Trophoblast cell (in vitro differentiated cells and primary cell): ENCODE measurements around the gene LLGL1.

Experiments
- DNase-seq, 2 donors: peaks; one replicate each; pipeline ENCODE4 v3.0.0-alpha.2; 2016
- H2AFZ ChIP-seq: 2 replicates; pipeline ENCODE4 v1.6.1; 2013; ENCODE audit warnings: low read length, moderate library complexity, mild to moderate bottlenecking; ENCODE audit not compliant: insufficient read depth, poor library complexity
- H2AK5ac ChIP-seq: 2 replicates; pipeline ENCODE4 v1.6.1; 2013; ENCODE audit warnings: mild to moderate bottlenecking, low read length
- H2BK120ac ChIP-seq: 2 replicates; pipeline ENCODE4 v1.6.1; 2013; ENCODE audit warnings: low read length, mild to moderate bottlenecking, moderate library complexity; ENCODE audit not compliant: insufficient read depth, poor library complexity
- H2BK12ac ChIP-seq: 2 replicates; pipeline ENCODE4 v1.6.1; 2013; ENCODE audit warnings: mild to moderate bottlenecking, low read length, moderate library complexity
- H2BK5ac ChIP-seq: 2 replicates; pipeline ENCODE4 v1.6.1; 2013; ENCODE audit warnings: low read length, low read depth, moderate library complexity, mild to moderate bottlenecking; ENCODE audit not compliant: poor library complexity
- H3K14ac ChIP-seq: 2 replicates; pipeline ENCODE4 v1.6.1; 2013; ENCODE audit warnings: mild to moderate bottlenecking, low read length
- H3K18ac ChIP-seq: 2 replicates; pipeline ENCODE4 v1.6.1; 2013; ENCODE audit warnings: mild to moderate bottlenecking, low read length
- H3K23ac ChIP-seq: 2 replicates; pipeline ENCODE4 v1.6.1; 2013; ENCODE audit warnings: low read length
- H3K27ac ChIP-seq: 2 replicates; pipeline ENCODE4 v1.5.1; 2013; ENCODE audit warnings: low read depth, mild to moderate bottlenecking, inconsistent platforms, low read length, moderate library complexity
- H3K27me3 ChIP-seq: 2 replicates; pipeline ENCODE4 v1.6.1; 2013; ENCODE audit warnings: inconsistent platforms, mild to moderate bottlenecking, low read length, moderate library complexity; ENCODE audit not compliant: insufficient read depth
- H3K36me3 ChIP-seq, 2 experiments: 1 replicate in 1 of 2; 2 replicates in 1 of 2; pipeline ENCODE4 v1.6.1; 2013; ENCODE audit warnings: low read length in 2 of 2, mild to moderate bottlenecking in 2 of 2, moderate library complexity in 1 of 2; ENCODE audit not compliant: insufficient read depth in 2 of 2, control insufficient read depth in 1 of 2
- H3K4ac ChIP-seq: 2 replicates; pipeline ENCODE4 v1.6.1; 2013; ENCODE audit warnings: low read depth, mild to moderate bottlenecking, low read length, moderate library complexity
- H3K4me1 ChIP-seq, 2 experiments: 1 replicate in 1 of 2; 2 replicates in 1 of 2; pipeline ENCODE4 v1.6.1; 2013; ENCODE audit warnings: low read length in 2 of 2, mild to moderate bottlenecking in 2 of 2, moderate library complexity in 1 of 2; ENCODE audit not compliant: insufficient read depth in 2 of 2, control insufficient read depth in 1 of 2
- H3K4me2 ChIP-seq: 2 replicates; pipeline ENCODE4 v1.6.1; 2013; ENCODE audit warnings: inconsistent platforms, mild to moderate bottlenecking, low read length, moderate library complexity
- H3K4me3 ChIP-seq: 2 replicates; pipeline ENCODE4 v1.5.1; 2013; ENCODE audit warnings: mild to moderate bottlenecking, low read depth, low read length, inconsistent platforms
- H3K79me1 ChIP-seq: one replicate; pipeline ENCODE4 v1.6.1; 2013; ENCODE audit warnings: low read length
- H3K79me2 ChIP-seq: 2 replicates; pipeline ENCODE4 v1.6.1; 2013; ENCODE audit warnings: low read length, mild to moderate bottlenecking; ENCODE audit not compliant: control insufficient read depth, insufficient read depth, poor library complexity
- H3K9ac ChIP-seq: 2 replicates; pipeline ENCODE4 v1.6.1; 2013; ENCODE audit warnings: mild to moderate bottlenecking, low read length
- H3K9me3 ChIP-seq: 2 replicates; pipeline ENCODE4 v1.6.1; 2013; ENCODE audit warnings: low read depth, mild to moderate bottlenecking, control low read depth, inconsistent platforms, low read length; ENCODE audit not compliant: insufficient read depth
- H4K12ac ChIP-seq: 2 replicates; pipeline ENCODE4 v1.6.1; 2013; ENCODE audit warnings: low read depth, mild to moderate bottlenecking, low read length, moderate library complexity
- H4K8ac ChIP-seq: 2 replicates; pipeline ENCODE4 v1.6.1; 2013; ENCODE audit warnings: low read depth, mild to moderate bottlenecking, low read length, moderate library complexity
- H4K91ac ChIP-seq: one replicate; pipeline ENCODE4 v1.6.1; 2013; ENCODE audit warnings: low read depth, mild to moderate bottlenecking, low read length, moderate library complexity
- WGBS: extraction: QIAGEN DNeasy Blood & Tissue Kit; methylation state at CpG from one replicate; pipeline ENCODE4 v1.1.7; 2013; ENCODE audit warnings: missing lambda C conversion rate; ENCODE audit not compliant: insufficient read length, insufficient coverage; ENCODE audit errors: extremely low coverage; 5-methylcytosine and 5-hydroxymethylcytosine counted together

The LLGL1 gene

GRCh38 chr17:18194804-18195203, 30.6 kb upstream of the LLGL1 start:
- Histone ChIP-seq H3K4ac (no peak overlapping the region), H3K4me3 (no peak overlapping the region), H3K4me2 (no peak overlapping the region), H3K9me3 (no peaks in the 10 kb centered on the region), H3K27ac (no peak overlapping the region), H2BK5ac (no peak overlapping the region), H3K27me3 (no peaks in the 10 kb centered on the region), H3K4me1 (peaks cover 3 to 10% of the 10 kb centered on the region in 2 experiments), H4K12ac (no peak overlapping the region), H3K14ac (no peak overlapping the region), H4K91ac (no peak overlapping the region), H3K9ac (no peak overlapping the region), H3K36me3 (peaks cover 43 to 50% of the 10 kb centered on the region in 2 experiments), H3K79me2 (peaks cover 5% of the 10 kb centered on the region), H2BK120ac (no peak overlapping the region), H2AFZ (no peak overlapping the region), H3K18ac (no peak overlapping the region), H4K8ac (no peak overlapping the region), H2BK12ac (no peak overlapping the region), H3K79me1 (no peaks in the 10 kb centered on the region), H2AK5ac (no peak overlapping the region), H3K23ac (no peak overlapping the region)
- DNase-seq = no peak
- no CpG with 5 or more reads among the region's 4 CpGs for WGBS

GRCh38 chr17:18195246-18195645, 30.2 kb upstream of the LLGL1 start:
- Histone ChIP-seq H3K23ac (no peak overlapping the region), H3K79me2 (peaks cover 3% of the 10 kb centered on the region), H3K27me3 (no peaks in the 10 kb centered on the region), H2AK5ac (no peak overlapping the region), H2BK120ac (no peak overlapping the region), H3K18ac (no peak overlapping the region), H4K8ac (no peak overlapping the region), H3K9me3 (no peaks in the 10 kb centered on the region), H4K91ac (no peak overlapping the region), H3K14ac (no peak overlapping the region), H4K12ac (no peak overlapping the region), H3K9ac (no peak overlapping the region), H3K36me3 (peaks cover 42 to 48% of the 10 kb centered on the region in 2 experiments), H3K4me2 (no peak overlapping the region), H3K4ac (peak overlapping the region; percentile 7), H3K4me1 (peaks cover 3 to 7% of the 10 kb centered on the region in 2 experiments), H3K27ac (no peak overlapping the region), H3K4me3 (no peak overlapping the region), H2AFZ (no peak overlapping the region), H2BK12ac (no peak overlapping the region), H2BK5ac (no peak overlapping the region), H3K79me1 (no peaks in the 10 kb centered on the region)
- no peak for DNase-seq
- no CpG with 5 or more reads among the region's 5 CpGs for WGBS

- H2BK5ac ChIP-seq = no peak overlapping the region
- H3K9ac ChIP-seq = no peak overlapping the region
- peaks cover 3 to 7% of the 10 kb centered on the region in 2 experiments for H3K4me1 ChIP-seq
- no peaks in the 10 kb centered on the region for H3K27me3 ChIP-seq
- DNase-seq = no peak
- H3K36me3 ChIP-seq = peaks cover 35 to 48% of the 10 kb centered on the region in 2 experiments
- H3K79me2 ChIP-seq = no peaks in the 10 kb centered on the region
- peak overlapping the region; percentile 17 for H3K18ac ChIP-seq
- no peak overlapping the region for H3K14ac ChIP-seq
- H4K12ac ChIP-seq = no peak overlapping the region
- H3K4ac ChIP-seq = no peak overlapping the region
- H3K4me3 ChIP-seq = no peak overlapping the region
- no peak overlapping the region for H2AK5ac ChIP-seq
- H3K23ac ChIP-seq = no peak overlapping the region
- no peak overlapping the region for H4K91ac ChIP-seq
- H3K4me2 ChIP-seq = no peak overlapping the region
- H4K8ac ChIP-seq = no peak overlapping the region
- H2BK12ac ChIP-seq = no peak overlapping the region
- H2AFZ ChIP-seq = no peak overlapping the region
- no peaks in the 10 kb centered on the region for H3K79me1 ChIP-seq
- no peak overlapping the region for H3K27ac ChIP-seq
- H2BK120ac ChIP-seq = no peak overlapping the region
- H3K9me3 ChIP-seq = no peaks in the 10 kb centered on the region
- WGBS = no CpG with 5 or more reads among the region's 3 CpGs
Measured at GRCh38 chr17:18197535-18198194, 27.8 kb upstream of the LLGL1 start.

- no peaks in the 10 kb centered on the region for H3K27me3 ChIP-seq
- no peak overlapping the region for H2BK12ac ChIP-seq
- peaks cover 33 to 47% of the 10 kb centered on the region in 2 experiments for H3K36me3 ChIP-seq
- H4K12ac ChIP-seq = no peak overlapping the region
- no peak overlapping the region for H4K8ac ChIP-seq
- no peak overlapping the region for H2BK5ac ChIP-seq
- no peak overlapping the region for H3K4me2 ChIP-seq
- DNase-seq = no peak
- no peak overlapping the region for H3K23ac ChIP-seq
- H3K4ac ChIP-seq = no peak overlapping the region
- no peak overlapping the region for H3K4me3 ChIP-seq
- H2AK5ac ChIP-seq = no peak overlapping the region
- no peaks in the 10 kb centered on the region for H3K79me2 ChIP-seq
- H4K91ac ChIP-seq = no peak overlapping the region
- H3K27ac ChIP-seq = no peak overlapping the region
- H3K79me1 ChIP-seq = no peaks in the 10 kb centered on the region
- H3K18ac ChIP-seq = no peak overlapping the region
- no peak overlapping the region for H2BK120ac ChIP-seq
- no peak overlapping the region for H2AFZ ChIP-seq
- H3K9ac ChIP-seq = no peak overlapping the region
- no peak overlapping the region for H3K14ac ChIP-seq
- H3K4me1 ChIP-seq = peaks cover 8 to 13% of the 10 kb centered on the region in 2 experiments
- no peaks in the 10 kb centered on the region for H3K9me3 ChIP-seq
- no CpG with 5 or more reads among the region's 4 CpGs for WGBS
Measured at GRCh38 chr17:18198530-18198929, 26.9 kb upstream of the LLGL1 start.
